Gastrocnemius medialis (tissue), 4 donors: ENCODE measurements around the gene CACNA2D3.

Experiments used
- CTCF ChIP-seq, 5 experiments: fragments of 450-650 bp in 3 of 5; fragments of 200-600 bp in 2 of 5; sonication (generic) in 2 of 5; IDR thresholded peaks in 4 of 5; conservative IDR thresholded peaks in 1 of 5; 1 replicate in 4 of 5; 2 replicates in 1 of 5; pipeline ENCODE4 v1.5.1; 2016 to 2019; ENCODE audit warnings: antibody characterized with exemption in 5 of 5, mild to moderate bottlenecking in 3 of 5, moderate library complexity in 3 of 5
- POLR2A ChIP-seq, 2 donors: fragments of 450-650 bp; IDR thresholded peaks; one replicate each; pipeline ENCODE4 v1.6.1; 2017; ENCODE audit warnings: antibody characterized with exemption in 2 of 2, mild to moderate bottlenecking in 2 of 2, moderate library complexity in 2 of 2

- TF ChIP-seq POLR2A (IDR thresholded peaks at IDR 0.05): no peak
- TF ChIP-seq CTCF (IDR thresholded peaks at IDR 0.05 in 4 of 5, conservative IDR thresholded peaks at IDR 0.05 in 1 of 5): no peak
These were observed 703.9 kb downstream of the CACNA2D3 start for GRCh38 chr3:54826251-54826691.
